ENCODE results near the gene CLDN12.
"Not testable (repeated sequence)": the region's sequence is repeated elsewhere in the genome, so short reads cannot be mapped to it uniquely, and the experiment has no call there.

CLDN12 gene

GRCh38 chr7:90433221-90433620 lies 30.0 kb downstream of the CLDN12 start:
- H3K27me3 ChIP-seq (ENCODE audit: low read depth, low read length) = no peaks in the 10 kb centered on the region
- H3K4me3 ChIP-seq (ENCODE audit: low read depth in 1 of 2, low read length in 2 of 2) = no peak overlapping the region
- H3K9me3 ChIP-seq (ENCODE audit: control insufficient read depth in 1 of 2, low read length in 2 of 2) = peaks cover 0 to 4% of the 10 kb centered on the region in 2 donors
- no peaks in the 10 kb centered on the region for H3K4me1 ChIP-seq (ENCODE audit: control insufficient read depth in 1 of 2, insufficient read depth in 2 of 2, low read length in 2 of 2)
- H3K27ac ChIP-seq (ENCODE audit: low read length) = no peak overlapping the region
- H3K36me3 ChIP-seq (ENCODE audit: control insufficient read depth in 1 of 2, insufficient read depth in 2 of 2, low read length in 2 of 2) = no peaks in the 10 kb centered on the region

GRCh38 chr7:90445633-90446032 lies 42.4 kb downstream of the CLDN12 start:
- H3K9me3 ChIP-seq (ENCODE audit: control insufficient read depth in 1 of 2, low read length in 2 of 2) = no peaks in the 10 kb centered on the region
- H3K27me3 ChIP-seq (ENCODE audit: low read depth, low read length) = no peaks in the 10 kb centered on the region
- H3K27ac ChIP-seq (ENCODE audit: low read length) = no peak overlapping the region
- no peak overlapping the region for H3K4me3 ChIP-seq (ENCODE audit: low read depth in 1 of 2, low read length in 2 of 2)
- H3K36me3 ChIP-seq (ENCODE audit: control insufficient read depth in 1 of 2, insufficient read depth in 2 of 2, low read length in 2 of 2) = no peaks in the 10 kb centered on the region
- H3K4me1 ChIP-seq (ENCODE audit: control insufficient read depth in 1 of 2, insufficient read depth in 2 of 2, low read length in 2 of 2) = no peaks in the 10 kb centered on the region

GRCh38 chr7:90446137-90446899 lies 43.1 kb downstream of the CLDN12 start:
- H3K27me3 ChIP-seq (ENCODE audit: low read depth, low read length) = no peaks in the 10 kb centered on the region
- no peak overlapping the region for H3K4me3 ChIP-seq (ENCODE audit: low read depth in 1 of 2, low read length in 2 of 2)
- H3K36me3 ChIP-seq (ENCODE audit: control insufficient read depth in 1 of 2, insufficient read depth in 2 of 2, low read length in 2 of 2) = no peaks in the 10 kb centered on the region
- no peaks in the 10 kb centered on the region for H3K9me3 ChIP-seq (ENCODE audit: control insufficient read depth in 1 of 2, low read length in 2 of 2)
- H3K4me1 ChIP-seq (ENCODE audit: control insufficient read depth in 1 of 2, insufficient read depth in 2 of 2, low read length in 2 of 2) = no peaks in the 10 kb centered on the region
- H3K27ac ChIP-seq (ENCODE audit: low read length) = no peak overlapping the region

- Histone ChIP-seq H3K4me3 (ENCODE audit: low read depth in 1 of 2, low read length in 2 of 2) (no peak overlapping the region), H3K9me3 (ENCODE audit: control insufficient read depth in 1 of 2, low read length in 2 of 2) (no peaks in the 10 kb centered on the region), H3K27me3 (ENCODE audit: low read depth, low read length) (no peaks in the 10 kb centered on the region), H3K27ac (ENCODE audit: low read length) (no peak overlapping the region), H3K4me1 (ENCODE audit: control insufficient read depth in 1 of 2, insufficient read depth in 2 of 2, low read length in 2 of 2) (no peaks in the 10 kb centered on the region), H3K36me3 (ENCODE audit: control insufficient read depth in 1 of 2, insufficient read depth in 2 of 2, low read length in 2 of 2) (no peaks in the 10 kb centered on the region)
These were observed 50.1 kb downstream of the CLDN12 start for GRCh38 chr7:90453259-90453891.

- Histone ChIP-seq H3K4me3 (ENCODE audit: low read depth in 1 of 2, low read length in 2 of 2) (no peak overlapping the region), H3K36me3 (ENCODE audit: control insufficient read depth in 1 of 2, insufficient read depth in 2 of 2, low read length in 2 of 2) (no peaks in the 10 kb centered on the region), H3K9me3 (ENCODE audit: control insufficient read depth in 1 of 2, low read length in 2 of 2) (no peaks in the 10 kb centered on the region), H3K4me1 (ENCODE audit: control insufficient read depth in 1 of 2, insufficient read depth in 2 of 2, low read length in 2 of 2) (no peaks in the 10 kb centered on the region), H3K27me3 (ENCODE audit: low read depth, low read length) (no peaks in the 10 kb centered on the region), H3K27ac (ENCODE audit: low read length) (no peak overlapping the region)
These were observed 50.7 kb downstream of the CLDN12 start for GRCh38 chr7:90453931-90454330.

GRCh38 chr7:90455163-90456030 lies 52.1 kb downstream of the CLDN12 start:
- Histone ChIP-seq H3K4me1 (ENCODE audit: control insufficient read depth in 1 of 2, insufficient read depth in 2 of 2, low read length in 2 of 2) (no peaks in the 10 kb centered on the region), H3K4me3 (ENCODE audit: low read depth in 1 of 2, low read length in 2 of 2) (peak overlapping the region; percentile 39 to 58), H3K9me3 (ENCODE audit: control insufficient read depth in 1 of 2, low read length in 2 of 2) (no peaks in the 10 kb centered on the region), H3K27me3 (ENCODE audit: low read depth, low read length) (no peaks in the 10 kb centered on the region), H3K36me3 (ENCODE audit: control insufficient read depth in 1 of 2, insufficient read depth in 2 of 2, low read length in 2 of 2) (no peaks in the 10 kb centered on the region), H3K27ac (ENCODE audit: low read length) (no peak overlapping the region)

- Histone ChIP-seq H3K27ac (ENCODE audit: low read length) (no peak overlapping the region), H3K4me1 (ENCODE audit: control insufficient read depth in 1 of 2, insufficient read depth in 2 of 2, low read length in 2 of 2) (no peaks in the 10 kb centered on the region), H3K4me3 (ENCODE audit: low read depth in 1 of 2, low read length in 2 of 2) (no peak overlapping the region), H3K27me3 (ENCODE audit: low read depth, low read length) (no peaks in the 10 kb centered on the region), H3K9me3 (ENCODE audit: control insufficient read depth in 1 of 2, low read length in 2 of 2) (no peaks in the 10 kb centered on the region), H3K36me3 (ENCODE audit: control insufficient read depth in 1 of 2, insufficient read depth in 2 of 2, low read length in 2 of 2) (no peaks in the 10 kb centered on the region)
These were observed 54.8 kb downstream of the CLDN12 start for GRCh38 chr7:90458104-90458503.

GRCh38 chr7:90459888-90460287 lies 56.6 kb downstream of the CLDN12 start:
- H3K9me3 ChIP-seq (ENCODE audit: control insufficient read depth in 1 of 2, low read length in 2 of 2) = no peaks in the 10 kb centered on the region
- no peaks in the 10 kb centered on the region for H3K36me3 ChIP-seq (ENCODE audit: control insufficient read depth in 1 of 2, insufficient read depth in 2 of 2, low read length in 2 of 2)
- H3K4me3 ChIP-seq (ENCODE audit: low read depth in 1 of 2, low read length in 2 of 2) = no peak overlapping the region
- H3K4me1 ChIP-seq (ENCODE audit: control insufficient read depth in 1 of 2, insufficient read depth in 2 of 2, low read length in 2 of 2) = no peaks in the 10 kb centered on the region
- no peaks in the 10 kb centered on the region for H3K27me3 ChIP-seq (ENCODE audit: low read depth, low read length)
- no peak overlapping the region for H3K27ac ChIP-seq (ENCODE audit: low read length)

- Histone ChIP-seq H3K9me3 (ENCODE audit: control insufficient read depth in 1 of 2, low read length in 2 of 2) (no peaks in the 10 kb centered on the region), H3K4me3 (ENCODE audit: low read depth in 1 of 2, low read length in 2 of 2) (no peak overlapping the region), H3K36me3 (ENCODE audit: control insufficient read depth in 1 of 2, insufficient read depth in 2 of 2, low read length in 2 of 2) (no peaks in the 10 kb centered on the region), H3K27ac (ENCODE audit: low read length) (no peak overlapping the region), H3K27me3 (ENCODE audit: low read depth, low read length) (no peaks in the 10 kb centered on the region), H3K4me1 (ENCODE audit: control insufficient read depth in 1 of 2, insufficient read depth in 2 of 2, low read length in 2 of 2) (no peaks in the 10 kb centered on the region)
These were observed 58.0 kb downstream of the CLDN12 start for GRCh38 chr7:90461219-90461618.

- not testable (repeated sequence) for H3K27me3 ChIP-seq (ENCODE audit: low read depth, low read length); H3K27ac ChIP-seq (ENCODE audit: low read length)
- peak overlapping the region; percentile 61 for H3K4me3 ChIP-seq (ENCODE audit: low read depth in 1 of 2, low read length in 2 of 2)
These were observed 59.9 kb downstream of the CLDN12 start for GRCh38 chr7:90463151-90463628.

More at GRCh38 chr7:90463151-90463628, 59.9 kb downstream of the CLDN12 start:
- not testable (repeated sequence) for H3K36me3 ChIP-seq (ENCODE audit: control insufficient read depth in 1 of 2, insufficient read depth in 2 of 2, low read length in 2 of 2); H3K9me3 ChIP-seq (ENCODE audit: control insufficient read depth in 1 of 2, low read length in 2 of 2); H3K4me1 ChIP-seq (ENCODE audit: control insufficient read depth in 1 of 2, insufficient read depth in 2 of 2, low read length in 2 of 2)
